ENCODE results near the gene C4BPA.

The C4BPA gene

DNA sequence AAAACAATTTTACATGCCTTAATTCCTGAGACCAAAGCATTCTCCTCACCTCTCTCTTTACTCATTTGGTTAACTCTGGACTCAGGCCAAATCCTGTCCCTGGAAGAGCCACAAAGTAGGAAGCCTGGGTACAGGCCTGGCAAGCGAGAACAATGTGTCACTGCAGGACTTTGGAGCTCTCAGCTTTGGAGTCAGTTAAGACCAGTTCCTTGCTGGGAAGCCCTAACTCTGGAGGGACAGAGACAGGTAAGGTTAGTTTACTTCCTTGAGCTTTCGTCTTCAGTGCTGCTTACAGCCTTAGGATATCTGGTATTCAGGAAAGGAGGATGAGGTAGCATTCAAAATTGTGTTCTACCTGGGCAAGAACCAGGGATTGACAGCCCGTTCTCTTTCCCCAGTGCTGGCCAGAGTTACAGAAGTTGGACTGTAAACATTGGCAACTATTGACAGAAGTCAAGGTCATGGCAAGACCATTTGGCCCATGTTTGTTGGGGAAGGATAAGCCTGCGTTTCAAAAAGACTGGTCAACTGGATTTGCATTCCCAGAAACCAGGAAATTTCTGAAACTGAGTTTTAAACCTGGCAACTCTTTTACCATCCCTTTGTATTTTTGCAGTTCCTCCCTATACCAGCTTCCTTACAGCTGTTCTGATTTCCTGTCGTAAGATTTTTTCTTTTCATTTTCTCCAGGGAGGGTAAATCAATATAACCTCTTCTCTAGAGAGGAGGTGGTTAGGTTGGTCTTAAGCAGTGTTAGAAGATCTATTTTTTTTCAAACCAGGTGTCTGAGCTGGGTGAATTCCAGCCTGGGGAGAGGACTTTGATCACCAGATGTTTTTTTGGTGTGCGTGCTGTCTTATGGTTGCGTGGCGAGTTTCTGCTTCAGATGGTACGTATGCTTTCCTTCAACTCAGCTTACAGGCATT, 15.1 kb upstream of the C4BPA start, which contains the start of gene C4BPB:
TSS of gene C4BPB (plus strand) at position 160 of the 926 bp plus-strand sequence. CDS start at position 832, 672 bp downstream.
- TF ChIP-seq FOXP2 (optimal IDR thresholded peaks at IDR 0.05; ENCODE audit: borderline replicate concordance, extremely low read depth, extremely low read length, insufficient read depth) (no peak), TAF1 (IDR thresholded peaks at IDR 0.05; ENCODE audit: borderline replicate concordance, insufficient read depth, low read length) (no peak), SIN3A (IDR thresholded peaks at IDR 0.05; ENCODE audit: borderline replicate concordance, insufficient read depth, low read length) (no peak), POLR2AphosphoS5 (IDR thresholded peaks at IDR 0.05; ENCODE audit: low read depth, low read length) (no peak)
- TF ChIP-seq, protein P1, sequence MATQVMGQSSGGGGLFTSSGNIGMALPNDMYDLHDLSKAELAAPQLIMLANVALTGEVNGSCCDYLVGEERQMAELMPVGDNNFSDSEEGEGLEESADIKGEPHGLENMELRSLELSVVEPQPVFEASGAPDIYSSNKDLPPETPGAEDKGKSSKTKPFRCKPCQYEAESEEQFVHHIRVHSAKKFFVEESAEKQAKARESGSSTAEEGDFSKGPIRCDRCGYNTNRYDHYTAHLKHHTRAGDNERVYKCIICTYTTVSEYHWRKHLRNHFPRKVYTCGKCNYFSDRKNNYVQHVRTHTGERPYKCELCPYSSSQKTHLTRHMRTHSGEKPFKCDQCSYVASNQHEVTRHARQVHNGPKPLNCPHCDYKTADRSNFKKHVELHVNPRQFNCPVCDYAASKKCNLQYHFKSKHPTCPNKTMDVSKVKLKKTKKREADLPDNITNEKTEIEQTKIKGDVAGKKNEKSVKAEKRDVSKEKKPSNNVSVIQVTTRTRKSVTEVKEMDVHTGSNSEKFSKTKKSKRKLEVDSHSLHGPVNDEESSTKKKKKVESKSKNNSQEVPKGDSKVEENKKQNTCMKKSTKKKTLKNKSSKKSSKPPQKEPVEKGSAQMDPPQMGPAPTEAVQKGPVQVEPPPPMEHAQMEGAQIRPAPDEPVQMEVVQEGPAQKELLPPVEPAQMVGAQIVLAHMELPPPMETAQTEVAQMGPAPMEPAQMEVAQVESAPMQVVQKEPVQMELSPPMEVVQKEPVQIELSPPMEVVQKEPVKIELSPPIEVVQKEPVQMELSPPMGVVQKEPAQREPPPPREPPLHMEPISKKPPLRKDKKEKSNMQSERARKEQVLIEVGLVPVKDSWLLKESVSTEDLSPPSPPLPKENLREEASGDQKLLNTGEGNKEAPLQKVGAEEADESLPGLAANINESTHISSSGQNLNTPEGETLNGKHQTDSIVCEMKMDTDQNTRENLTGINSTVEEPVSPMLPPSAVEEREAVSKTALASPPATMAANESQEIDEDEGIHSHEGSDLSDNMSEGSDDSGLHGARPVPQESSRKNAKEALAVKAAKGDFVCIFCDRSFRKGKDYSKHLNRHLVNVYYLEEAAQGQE (IDR thresholded peaks at IDR 0.05; ENCODE audit: insufficient read depth in 1 of 2, low read depth in 2 of 2, low read length in 2 of 2): no peak

DNA sequence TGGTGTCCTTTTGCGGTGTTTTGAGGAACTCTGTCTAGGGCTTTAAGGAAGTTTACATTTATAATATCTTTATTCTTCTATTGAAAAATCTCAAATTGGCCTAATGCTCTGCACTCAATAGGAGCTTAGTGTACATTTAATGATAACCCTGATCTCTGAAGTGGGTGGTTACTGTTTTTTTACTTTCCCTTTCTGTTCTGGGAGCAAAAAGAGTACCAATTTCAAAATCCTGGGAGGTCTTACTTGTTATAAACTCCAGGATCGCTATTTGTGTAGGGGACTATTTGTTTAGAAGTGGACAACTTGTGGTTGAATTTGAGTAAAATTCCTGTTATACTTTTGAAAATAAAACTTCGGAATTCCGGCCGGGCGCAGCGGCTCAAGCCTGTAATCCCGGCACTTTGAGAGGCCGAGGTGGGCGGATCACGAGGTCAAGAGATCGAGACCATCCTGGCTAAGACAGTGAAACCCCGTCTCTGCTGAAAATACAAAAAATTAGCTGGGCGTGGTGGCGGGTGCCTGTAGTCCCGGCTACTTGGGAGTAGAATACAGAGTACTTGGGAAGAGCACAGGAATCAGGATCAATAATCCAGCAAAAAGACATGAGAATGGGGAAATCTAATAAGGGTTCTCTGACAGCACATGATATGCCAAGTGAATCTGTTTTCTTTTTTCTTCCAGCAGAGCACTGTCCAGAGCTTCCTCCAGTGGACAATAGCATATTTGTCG, 14.2 kb upstream of the C4BPA start:
- no peak for TF ChIP-seq POLR2AphosphoS5 (IDR thresholded peaks at IDR 0.05; ENCODE audit: low read depth, low read length)
- TF ChIP-seq, protein P1 (IDR thresholded peaks at IDR 0.05; ENCODE audit: insufficient read depth in 1 of 2, low read depth in 2 of 2, low read length in 2 of 2): no peak
- TF ChIP-seq SIN3A (IDR thresholded peaks at IDR 0.05; ENCODE audit: borderline replicate concordance, insufficient read depth, low read length): no peak
- no peak for TF ChIP-seq FOXP2 (optimal IDR thresholded peaks at IDR 0.05; ENCODE audit: borderline replicate concordance, extremely low read depth, extremely low read length, insufficient read depth)
- no peak for TF ChIP-seq TAF1 (IDR thresholded peaks at IDR 0.05; ENCODE audit: borderline replicate concordance, insufficient read depth, low read length)

DNA sequence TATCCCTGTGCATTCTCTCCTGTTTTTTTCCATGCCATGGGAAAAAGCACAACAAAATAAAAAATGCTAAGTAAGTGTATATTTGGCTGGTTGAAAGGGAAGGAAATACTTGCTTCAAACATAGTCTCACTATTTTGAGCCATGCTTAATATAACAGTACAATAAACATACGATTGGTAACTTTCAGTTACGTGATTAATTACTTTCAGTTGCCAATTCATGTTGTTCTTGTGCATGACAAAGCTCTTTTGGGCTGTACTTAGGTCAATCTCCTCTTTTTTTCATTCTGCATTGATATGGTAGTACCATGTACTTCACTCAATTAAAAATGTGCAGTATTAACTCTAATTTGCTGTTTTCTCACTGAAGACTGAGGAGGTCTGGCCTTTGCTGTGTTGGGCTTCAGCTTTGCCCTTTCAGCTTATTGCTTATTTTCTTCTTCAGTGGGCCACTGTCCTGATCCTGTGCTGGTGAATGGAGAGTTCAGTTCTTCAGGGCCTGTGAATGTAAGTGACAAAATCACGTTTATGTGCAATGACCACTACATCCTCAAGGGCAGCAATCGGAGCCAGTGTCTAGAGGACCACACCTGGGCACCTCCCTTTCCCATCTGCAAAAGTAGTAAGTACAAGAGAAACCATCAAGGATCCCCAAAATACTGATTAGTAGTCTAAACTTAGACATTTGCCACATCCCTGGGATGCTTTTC, 12.7 kb upstream of the C4BPA start:
- TF ChIP-seq FOXP2 (optimal IDR thresholded peaks at IDR 0.05; ENCODE audit: borderline replicate concordance, extremely low read depth, extremely low read length, insufficient read depth): no peak

DNA sequence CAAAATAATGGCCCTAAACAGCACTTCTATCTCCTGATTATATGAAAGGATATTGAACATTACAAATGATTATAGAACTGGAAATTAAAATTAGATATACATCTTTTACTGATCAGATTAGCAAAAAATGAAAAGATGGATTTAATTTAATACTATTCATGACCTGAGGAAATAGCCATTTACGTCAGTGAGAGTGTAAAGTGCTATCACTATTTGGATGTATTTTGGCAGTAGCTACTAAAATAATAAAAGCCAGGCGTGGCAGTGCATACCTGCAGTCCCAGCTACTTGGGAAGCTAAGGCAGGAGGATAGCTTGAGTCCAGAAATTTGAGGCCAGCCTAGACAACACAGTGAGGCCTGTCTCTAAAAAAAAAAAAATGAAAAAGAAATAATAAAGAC, 10.1 kb upstream of the C4BPA start:
- TF ChIP-seq, protein P1 (IDR thresholded peaks at IDR 0.05; ENCODE audit: insufficient read depth in 1 of 2, low read depth in 2 of 2, low read length in 2 of 2): no peak
- TF ChIP-seq POLR2AphosphoS5 (IDR thresholded peaks at IDR 0.05; ENCODE audit: low read depth, low read length): no peak
- TF ChIP-seq TAF1 (IDR thresholded peaks at IDR 0.05; ENCODE audit: borderline replicate concordance, insufficient read depth, low read length): no peak
- no peak for TF ChIP-seq FOXP2 (optimal IDR thresholded peaks at IDR 0.05; ENCODE audit: borderline replicate concordance, extremely low read depth, extremely low read length, insufficient read depth)
- TF ChIP-seq SIN3A (IDR thresholded peaks at IDR 0.05; ENCODE audit: borderline replicate concordance, insufficient read depth, low read length): no peak

DNA sequence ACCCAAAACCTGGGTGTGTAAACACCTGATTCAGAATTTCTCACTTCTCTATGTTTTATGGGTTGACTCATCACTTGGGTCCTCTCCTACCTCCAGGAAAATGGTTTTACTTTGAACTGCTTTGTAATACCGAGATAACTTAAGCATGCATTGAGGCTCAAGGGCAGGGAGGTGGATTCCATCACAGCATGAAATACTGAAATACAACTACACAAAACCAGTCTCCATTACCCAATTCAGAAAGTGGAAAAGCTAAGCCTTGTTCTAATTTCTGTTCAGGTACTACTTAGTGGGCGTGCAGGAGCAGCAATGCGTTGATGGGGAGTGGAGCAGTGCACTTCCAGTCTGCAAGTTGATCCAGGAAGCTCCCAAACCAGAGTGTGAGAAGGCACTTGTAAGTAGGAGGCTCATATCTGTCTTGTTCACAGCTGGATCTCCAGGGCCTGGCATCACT, 6.1 kb upstream of the C4BPA start:
- TF ChIP-seq, protein P1 (IDR thresholded peaks at IDR 0.05; ENCODE audit: insufficient read depth in 1 of 2, low read depth in 2 of 2, low read length in 2 of 2): no peak
- TF ChIP-seq TAF1 (IDR thresholded peaks at IDR 0.05; ENCODE audit: borderline replicate concordance, insufficient read depth, low read length) (no peak), POLR2AphosphoS5 (IDR thresholded peaks at IDR 0.05; ENCODE audit: low read depth, low read length) (no peak), SIN3A (IDR thresholded peaks at IDR 0.05; ENCODE audit: borderline replicate concordance, insufficient read depth, low read length) (no peak), FOXP2 (optimal IDR thresholded peaks at IDR 0.05; ENCODE audit: borderline replicate concordance, extremely low read depth, extremely low read length, insufficient read depth) (no peak)

Measured in PFSK-1 (cell line).